PC-9 (cell line): Measurements from ENCODE around the gene KLHDC8A. TPM values are rescaled to one million over a fixed set of nuclear protein-coding genes. Genes with fewer than 3 reads are reported as not detected.

ENCODE experiments used
- BruUV-seq: library from RNA; stranded (reverse); fragments of 400-500 nt; replicated peaks from 2 replicates; lab custom pipeline; 2021; lab: Mats Ljungman, UMichigan
- CTCF ChIA-PET: fragments of 300-600 bp; sonication (Branson Sonifier 250); formaldehyde crosslinking; loops from one replicate; lab custom pipeline; 2022; ENCODE audit warnings: antibody characterized with exemption; lab: Charles Lee
- POLR2A ChIA-PET: fragments of 300-600 bp; sonication (Branson Sonifier 250); formaldehyde crosslinking; loops from one replicate; lab custom pipeline; 2022; ENCODE audit warnings: antibody characterized with exemption; ENCODE audit not compliant: unreplicated experiment; lab: Charles Lee
- DNase-seq, 2 experiments: peaks; one replicate each; pipeline versions ENCODE4 v3.0.0 to v3.0.0-alpha.2; 2015 to 2022; ENCODE audit warnings: mixed read lengths in 1 of 2
- H2AFZ ChIP-seq: fragments of 200-600 bp; sonication (generic); 2 replicates; pipeline ENCODE4 v1.8.1; 2017; ENCODE audit warnings: antibody characterized with exemption
- H3F3A ChIP-seq: fragments of 200-600 bp; sonication (generic); 2 replicates; pipeline ENCODE4 v1.8.1; 2017; ENCODE audit warnings: antibody characterized with exemption, mild to moderate bottlenecking, low read depth; ENCODE audit not compliant: insufficient read depth
- H3K27ac ChIP-seq: fragments of 200-600 bp; sonication (generic); 2 replicates; pipeline ENCODE4 v1.6.1; 2016; ENCODE audit warnings: mixed run types
- H3K27me3 ChIP-seq: fragments of 200-600 bp; sonication (generic); 2 replicates; pipeline ENCODE4 v1.6.1; 2016; ENCODE audit warnings: low read depth, mixed run types; ENCODE audit not compliant: insufficient read depth
- H3K36me3 ChIP-seq: fragments of 200-600 bp; sonication (generic); 2 replicates; pipeline ENCODE4 v1.6.1; 2016; ENCODE audit warnings: low read depth, mixed run types
- H3K4me1 ChIP-seq: fragments of 200-600 bp; sonication (generic); replicated peaks from 2 replicates; pipeline ENCODE4 v1.6.1; 2016; ENCODE audit warnings: mixed run types; ENCODE audit not compliant: insufficient read depth
- H3K4me2 ChIP-seq: fragments of 200-600 bp; sonication (generic); 2 replicates; pipeline ENCODE4 v1.6.1; 2017; ENCODE audit warnings: mixed run types
- H3K4me3 ChIP-seq: fragments of 200-600 bp; sonication (generic); 2 replicates; pipeline ENCODE4 v1.6.1; 2016; ENCODE audit warnings: mixed run types
- H3K79me2 ChIP-seq: fragments of 200-600 bp; sonication (generic); 2 replicates; pipeline ENCODE4 v1.6.1; 2017; ENCODE audit warnings: low read depth, mixed run types
- H3K9me2 ChIP-seq: fragments of 200-600 bp; sonication (generic); 2 replicates; pipeline ENCODE4 v1.8.1; 2017; ENCODE audit warnings: mild to moderate bottlenecking; ENCODE audit not compliant: insufficient read depth
- H3K9me3 ChIP-seq: fragments of 200-600 bp; sonication (generic); 2 replicates; pipeline ENCODE4 v1.8.1; 2016; ENCODE audit warnings: low read depth; ENCODE audit not compliant: insufficient read depth
- H4K20me1 ChIP-seq: fragments of 200-600 bp; sonication (generic); 2 replicates; pipeline ENCODE4 v1.8.1; 2017; ENCODE audit not compliant: insufficient read depth
- EZH2 ChIP-seq: fragments of 200-600 bp; sonication (generic); IDR thresholded peaks from 2 replicates; pipeline ENCODE4 v1.8.0; 2017; ENCODE audit warnings: antibody characterized with exemption, low read depth
- intact Hi-C: fragments of 100-400 bp; cut with micrococcal nuclease; formaldehyde crosslinking; loops from one replicate; pipeline ENCODE4 v1.10.0; 2022; ENCODE audit not compliant: unreplicated experiment
- total RNA-seq: library from RNA; stranded (reverse); gene quantifications from 2 replicates; pipeline ENCODE4 v1.2.3, GENCODE V29; 2021
- TF ChIP-seq, protein P1 (sequence below): fragments of 200-600 bp; sonication (generic); conservative IDR thresholded peaks from 2 replicates; pipeline ENCODE4 v1.6.1; 2017; ENCODE audit warnings: mixed run types, antibody characterized with exemption, mild to moderate bottlenecking, moderate library complexity

The KLHDC8A gene
- total RNA-seq, 1 experiment from 2014 or later, result not detected

DNA sequence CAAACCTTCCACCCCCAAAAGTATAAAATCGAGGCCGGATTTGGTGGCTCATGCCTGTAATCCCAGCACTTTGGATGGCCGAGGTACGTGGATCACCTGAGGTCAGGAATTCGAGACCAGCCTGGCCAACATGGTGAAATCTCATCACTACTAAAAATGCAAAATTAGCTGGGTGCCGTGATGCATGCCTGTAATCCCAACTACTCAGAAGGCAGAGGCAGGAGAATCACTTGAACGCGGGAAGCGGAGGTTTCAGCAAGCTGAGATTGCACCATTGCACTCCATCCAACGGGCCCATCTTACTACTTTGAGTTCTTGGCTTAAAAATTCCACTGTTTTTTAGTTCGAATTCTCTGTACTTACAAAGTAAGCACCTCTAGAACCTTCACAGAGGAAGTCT lies 11.0 kb downstream of the KLHDC8A start:
- H2AFZ ChIP-seq, result no peak overlapping the region
- TF ChIP-seq EZH2, result no peak
- TF ChIP-seq, protein P1, sequence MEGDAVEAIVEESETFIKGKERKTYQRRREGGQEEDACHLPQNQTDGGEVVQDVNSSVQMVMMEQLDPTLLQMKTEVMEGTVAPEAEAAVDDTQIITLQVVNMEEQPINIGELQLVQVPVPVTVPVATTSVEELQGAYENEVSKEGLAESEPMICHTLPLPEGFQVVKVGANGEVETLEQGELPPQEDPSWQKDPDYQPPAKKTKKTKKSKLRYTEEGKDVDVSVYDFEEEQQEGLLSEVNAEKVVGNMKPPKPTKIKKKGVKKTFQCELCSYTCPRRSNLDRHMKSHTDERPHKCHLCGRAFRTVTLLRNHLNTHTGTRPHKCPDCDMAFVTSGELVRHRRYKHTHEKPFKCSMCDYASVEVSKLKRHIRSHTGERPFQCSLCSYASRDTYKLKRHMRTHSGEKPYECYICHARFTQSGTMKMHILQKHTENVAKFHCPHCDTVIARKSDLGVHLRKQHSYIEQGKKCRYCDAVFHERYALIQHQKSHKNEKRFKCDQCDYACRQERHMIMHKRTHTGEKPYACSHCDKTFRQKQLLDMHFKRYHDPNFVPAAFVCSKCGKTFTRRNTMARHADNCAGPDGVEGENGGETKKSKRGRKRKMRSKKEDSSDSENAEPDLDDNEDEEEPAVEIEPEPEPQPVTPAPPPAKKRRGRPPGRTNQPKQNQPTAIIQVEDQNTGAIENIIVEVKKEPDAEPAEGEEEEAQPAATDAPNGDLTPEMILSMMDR, result no peak
- H3K4me3 ChIP-seq, result no peak overlapping the region
- no TSS peak for BruUV-seq
- H3K9me2 ChIP-seq, result no peaks in the 10 kb centered on the region
- H3K4me1 ChIP-seq, result peaks cover 4% of the 10 kb centered on the region
- intact Hi-C loops, result no loop called here
- H3K27me3 ChIP-seq, result peaks cover 13% of the 10 kb centered on the region
- no peak overlapping the region for H3K27ac ChIP-seq
- H3K9me3 ChIP-seq, result no peaks in the 10 kb centered on the region
- ChIA-PET POLR2A (no interaction called here), CTCF (interaction anchor here (0.7 kb wide), 1 partner anchor 140 kb away, joined by 3 read pairs; no protein-coding TSS in a partner anchor)
- H3K4me2 ChIP-seq, result no peak overlapping the region
- H3F3A ChIP-seq, result no peaks in the 10 kb centered on the region
- DNase-seq, result no peak
- no peaks in the 10 kb centered on the region for H4K20me1 ChIP-seq
- H3K79me2 ChIP-seq, result no peaks in the 10 kb centered on the region
- H3K36me3 ChIP-seq, result no peaks in the 10 kb centered on the region

DNA sequence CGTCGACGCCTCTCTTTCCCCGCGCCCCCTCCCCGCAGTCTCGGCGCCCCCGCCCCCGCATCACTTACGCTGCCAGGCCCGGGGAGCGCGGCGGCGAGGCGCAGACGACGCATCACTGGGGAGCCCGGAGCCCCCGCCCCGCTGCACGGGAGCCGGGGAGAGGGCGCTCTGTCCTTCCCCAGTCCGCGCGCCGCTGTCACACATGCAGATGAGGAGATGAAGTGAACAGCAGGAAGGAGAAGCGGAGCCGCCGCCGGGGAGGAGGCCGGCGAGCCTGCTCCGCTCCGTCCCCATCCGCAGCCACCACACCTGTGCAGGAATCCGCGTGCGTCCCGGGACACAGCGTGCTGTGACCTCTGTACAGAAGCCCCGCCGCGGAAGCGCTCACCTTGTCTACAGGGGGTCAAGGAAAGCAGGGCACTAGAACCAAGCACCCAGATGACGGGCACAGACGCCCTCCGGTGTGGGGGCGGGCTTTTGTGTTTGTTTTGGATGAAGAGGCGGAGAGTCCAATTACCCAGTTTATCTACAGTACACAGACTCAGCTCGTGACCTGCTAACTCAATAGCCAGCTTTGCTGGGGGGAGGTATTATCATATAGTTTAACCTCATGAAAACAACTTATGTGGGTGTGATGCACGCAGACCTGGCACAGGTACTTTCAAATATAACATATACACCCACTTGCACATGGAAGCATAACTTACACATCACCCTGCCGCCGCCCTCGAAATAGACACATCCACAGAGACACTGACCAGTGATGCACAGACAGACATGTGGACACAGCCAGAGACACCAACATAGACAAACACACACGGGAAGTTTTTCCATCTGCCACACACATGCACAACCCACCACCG lies 12.4 kb downstream of the KLHDC8A start:
- BruUV-seq, result no TSS peak
- no peak overlapping the region for H3K4me3 ChIP-seq
- H3K79me2 ChIP-seq, result no peaks in the 10 kb centered on the region
- no peak overlapping the region for H3K27ac ChIP-seq
- peaks cover 13% of the 10 kb centered on the region for H3K27me3 ChIP-seq
- POLR2A ChIA-PET, result no interaction called here
- no peaks in the 10 kb centered on the region for H4K20me1 ChIP-seq
- no peak for DNase-seq
- intact Hi-C loops, result no loop called here
- H3K36me3 ChIP-seq, result no peaks in the 10 kb centered on the region
- H3F3A ChIP-seq, result no peaks in the 10 kb centered on the region
- peaks cover 8% of the 10 kb centered on the region for H3K4me1 ChIP-seq
- TF ChIP-seq, protein P1, result no peak
- TF ChIP-seq EZH2, result no peak
- no peaks in the 10 kb centered on the region for H3K9me3 ChIP-seq
- H2AFZ ChIP-seq, result no peak overlapping the region
- CTCF ChIA-PET, result interaction anchor here (0.6 kb wide), 1 partner anchor 110 kb away, joined by 3 read pairs; no protein-coding TSS in a partner anchor
- H3K4me2 ChIP-seq, result no peak overlapping the region
- H3K9me2 ChIP-seq, result no peaks in the 10 kb centered on the region

DNA sequence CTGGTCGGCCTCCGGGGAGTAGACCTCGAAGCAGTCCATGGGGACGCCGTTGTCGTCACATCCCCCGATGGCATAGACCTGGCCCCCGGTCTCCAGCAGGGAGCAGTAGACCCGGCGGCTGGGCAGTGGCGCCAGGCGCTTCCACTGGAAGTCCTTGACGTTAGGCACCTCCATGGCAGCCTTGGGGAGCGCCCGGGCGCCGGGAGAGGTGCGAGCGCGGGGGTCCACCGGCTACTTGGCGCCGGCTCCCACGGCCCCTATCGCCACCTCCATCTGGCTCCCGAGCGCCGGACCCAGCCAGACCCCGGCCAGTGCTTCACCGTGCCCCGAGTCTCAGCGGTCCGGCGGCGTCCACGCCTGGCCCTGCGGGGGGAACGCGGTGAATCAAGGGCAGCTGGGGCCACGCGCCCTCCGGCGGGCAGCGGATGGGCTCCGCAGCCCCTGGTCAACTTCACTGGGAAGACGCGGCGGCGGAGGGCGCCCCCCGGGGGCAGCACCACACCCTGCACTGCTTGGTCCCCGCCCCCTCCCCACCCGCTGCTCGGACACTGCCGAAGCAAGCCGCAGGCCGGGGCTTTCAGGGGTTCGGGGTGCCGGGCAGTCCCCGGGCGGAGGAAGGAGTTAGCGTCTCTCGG lies 13.2 kb downstream of the KLHDC8A start:
- Histone ChIP-seq H3K27ac (no peak overlapping the region), H3K79me2 (no peaks in the 10 kb centered on the region), H3K4me2 (no peak overlapping the region), H3K4me1 (peaks cover 8% of the 10 kb centered on the region), H4K20me1 (no peaks in the 10 kb centered on the region), H3K27me3 (peaks cover 13% of the 10 kb centered on the region), H3F3A (no peaks in the 10 kb centered on the region), H3K4me3 (no peak overlapping the region), H2AFZ (no peak overlapping the region), H3K9me2 (no peaks in the 10 kb centered on the region), H3K9me3 (no peaks in the 10 kb centered on the region), H3K36me3 (no peaks in the 10 kb centered on the region)
- intact Hi-C loops, result no loop called here
- no TSS peak for BruUV-seq
- DNase-seq, result no peak
- TF ChIP-seq, protein P1, result no peak
- TF ChIP-seq EZH2, result no peak
- ChIA-PET CTCF (no interaction called here), POLR2A (no interaction called here)
